Mesenchymal stem cell (in vitro differentiated cells and primary cell): ENCODE results near the gene LZTS3.

Experiments used
- DNase-seq: peaks from one replicate; pipeline ENCODE4 v3.0.0-alpha.2; 2013
- H2AFZ ChIP-seq: one replicate; pipeline ENCODE4 v1.6.1; 2013; ENCODE audit warnings: low read depth, mild to moderate bottlenecking, control low read depth, inconsistent platforms, low read length, moderate library complexity
- H2AK5ac ChIP-seq: 2 replicates; pipeline ENCODE4 v1.6.1; 2013; ENCODE audit warnings: low read length, moderate library complexity, mild to moderate bottlenecking, inconsistent platforms; ENCODE audit not compliant: severe bottlenecking
- H2BK120ac ChIP-seq: one replicate; pipeline ENCODE4 v1.6.1; 2013; ENCODE audit warnings: low read depth, mild to moderate bottlenecking, inconsistent platforms, low read length, moderate library complexity
- H2BK12ac ChIP-seq, 2 experiments: one replicate each; pipeline ENCODE4 v1.6.1; 2013; ENCODE audit warnings: inconsistent platforms in 2 of 2, low read length in 2 of 2, mild to moderate bottlenecking in 2 of 2, moderate library complexity in 2 of 2, control low read depth in 1 of 2
- H2BK15ac ChIP-seq: one replicate; pipeline ENCODE4 v1.6.1; 2013; ENCODE audit warnings: mild to moderate bottlenecking, low read depth, inconsistent platforms; ENCODE audit not compliant: poor library complexity, severe bottlenecking
- H2BK5ac ChIP-seq: 2 replicates; pipeline ENCODE4 v1.6.1; 2013; ENCODE audit warnings: low read depth, mild to moderate bottlenecking, low read length, control low read depth, inconsistent platforms; ENCODE audit not compliant: poor library complexity, severe bottlenecking
- H3K14ac ChIP-seq, 2 experiments: one replicate each; pipeline ENCODE4 v1.6.1; 2013; ENCODE audit warnings: inconsistent platforms in 2 of 2, low read length in 2 of 2, control low read depth in 1 of 2, mild to moderate bottlenecking in 1 of 2, moderate library complexity in 1 of 2
- H3K18ac ChIP-seq, 2 experiments: one replicate each; pipeline ENCODE4 v1.6.1; 2013; ENCODE audit warnings: inconsistent platforms in 2 of 2, low read length in 2 of 2, control low read depth in 1 of 2, low read depth in 1 of 2, mild to moderate bottlenecking in 1 of 2
- H3K23ac ChIP-seq, 2 experiments: one replicate each; pipeline ENCODE4 v1.6.1; 2013; ENCODE audit warnings: inconsistent platforms in 2 of 2, low read length in 2 of 2, mild to moderate bottlenecking in 2 of 2, moderate library complexity in 2 of 2, control low read depth in 1 of 2
- H3K27ac ChIP-seq: 2 replicates; pipeline ENCODE4 v1.5.1; 2013; ENCODE audit warnings: mild to moderate bottlenecking, moderate library complexity, low read length, control low read depth, inconsistent platforms; ENCODE audit not compliant: poor library complexity, severe bottlenecking
- H3K27me3 ChIP-seq, 2 experiments: 2 replicates each; pipeline versions ENCODE4 v1.6.1 to v1.7.0; 2013; ENCODE audit warnings: low read length in 2 of 2, mild to moderate bottlenecking in 2 of 2, moderate library complexity in 2 of 2, control low read depth in 1 of 2, inconsistent platforms in 1 of 2; ENCODE audit not compliant: control insufficient read depth in 1 of 2, insufficient read depth in 1 of 2
- H3K36me3 ChIP-seq, 2 experiments: 2 replicates each; pipeline versions ENCODE4 v1.6.1 to v1.7.0; 2013; ENCODE audit warnings: low read length in 2 of 2, control low read depth in 1 of 2, inconsistent platforms in 1 of 2, low read depth in 1 of 2, mild to moderate bottlenecking in 1 of 2; ENCODE audit not compliant: insufficient read depth in 2 of 2, control insufficient read depth in 1 of 2
- H3K4ac ChIP-seq, 2 experiments: one replicate each; pipeline ENCODE4 v1.6.1; 2013; ENCODE audit warnings: inconsistent platforms in 2 of 2, low read length in 2 of 2, mild to moderate bottlenecking in 2 of 2, moderate library complexity in 2 of 2, control low read depth in 1 of 2, low read depth in 1 of 2
- H3K4me1 ChIP-seq: 2 replicates; pipeline ENCODE4 v1.6.1; 2013; ENCODE audit warnings: low read depth, low read length, control low read depth; ENCODE audit not compliant: control insufficient read depth, insufficient read depth
- H3K4me2 ChIP-seq: 2 replicates; pipeline ENCODE4 v1.6.1; 2013; ENCODE audit warnings: low read length, mild to moderate bottlenecking, inconsistent platforms; ENCODE audit not compliant: poor library complexity, severe bottlenecking
- H3K4me3 ChIP-seq, 2 experiments: 2 replicates each; pipeline versions ENCODE4 v1.5.1 to v1.7.0; 2013; ENCODE audit warnings: low read length in 2 of 2, mild to moderate bottlenecking in 2 of 2, control low read depth in 1 of 2, low read depth in 1 of 2; ENCODE audit not compliant: insufficient read depth in 1 of 2
- H3K79me1 ChIP-seq: replicated peaks from 2 replicates; pipeline ENCODE4 v1.6.1; 2013; ENCODE audit warnings: mild to moderate bottlenecking, control low read depth, low read length, inconsistent platforms; ENCODE audit not compliant: poor library complexity, severe bottlenecking
- H3K9ac ChIP-seq: 2 replicates; pipeline ENCODE4 v1.7.0; 2013; ENCODE audit warnings: mild to moderate bottlenecking, low read length, moderate library complexity
- H3K9me3 ChIP-seq: 2 replicates; pipeline ENCODE4 v1.7.0; 2013; ENCODE audit warnings: mild to moderate bottlenecking, low read length; ENCODE audit not compliant: control insufficient read depth
- H4K8ac ChIP-seq: one replicate; pipeline ENCODE4 v1.6.1; 2013; ENCODE audit warnings: inconsistent platforms, mild to moderate bottlenecking, low read length, moderate library complexity
- H4K91ac ChIP-seq: one replicate; pipeline ENCODE4 v1.6.1; 2013; ENCODE audit warnings: mild to moderate bottlenecking, low read length, inconsistent platforms
- WGBS: methylation state at CpG from one replicate; pipeline ENCODE4 v1.1.7; 2013; ENCODE audit warnings: mixed read lengths; 5-methylcytosine and 5-hydroxymethylcytosine counted together

Gene LZTS3

GRCh38 chr20:3133155-3133554 is 40.2 kb downstream of the LZTS3 start:
- Histone ChIP-seq H3K4ac (no peak overlapping the region), H3K27me3 (no peaks in the 10 kb centered on the region), H3K36me3 (peaks cover 0 to 2% of the 10 kb centered on the region in 2 experiments), H3K4me3 (no peak overlapping the region), H2AFZ (no peak overlapping the region), H3K14ac (no peak overlapping the region), H3K9me3 (no peaks in the 10 kb centered on the region), H4K8ac (no peak overlapping the region), H4K91ac (no peak overlapping the region), H3K4me1 (peaks cover 3% of the 10 kb centered on the region), H2AK5ac (no peak overlapping the region), H3K23ac (no peak overlapping the region), H3K4me2 (no peak overlapping the region), H2BK15ac (no peak overlapping the region), H3K9ac (no peak overlapping the region), H2BK5ac (no peak overlapping the region), H2BK12ac (no peak overlapping the region), H3K27ac (no peak overlapping the region), H3K79me1 (peaks cover 25% of the 10 kb centered on the region), H3K18ac (no peak overlapping the region), H2BK120ac (no peak overlapping the region)
- DNase-seq: no peak
- WGBS: 100% methylated on average over 2 of the region's 2 CpGs

- Histone ChIP-seq H3K79me1 (peaks cover 29% of the 10 kb centered on the region), H3K23ac (no peak overlapping the region), H3K18ac (no peak overlapping the region), H3K9me3 (no peaks in the 10 kb centered on the region), H3K4me3 (no peak overlapping the region), H3K4me1 (peaks cover 2% of the 10 kb centered on the region), H2BK5ac (no peak overlapping the region), H4K91ac (no peak overlapping the region), H2AFZ (no peak overlapping the region), H3K14ac (no peak overlapping the region), H3K4ac (no peak overlapping the region), H3K27me3 (no peaks in the 10 kb centered on the region), H3K9ac (no peak overlapping the region), H3K4me2 (no peak overlapping the region), H2BK120ac (no peak overlapping the region), H4K8ac (no peak overlapping the region), H3K27ac (no peak overlapping the region), H2BK15ac (no peak overlapping the region), H2AK5ac (no peak overlapping the region), H3K36me3 (no peaks in the 10 kb centered on the region), H2BK12ac (no peak overlapping the region)
- no peak for DNase-seq
- 97% methylated on average over 2 of the region's 2 CpGs for WGBS
Measured at GRCh38 chr20:3130051-3130600, 43.2 kb downstream of the LZTS3 start.

- Histone ChIP-seq H3K9me3 (no peaks in the 10 kb centered on the region), H3K79me1 (peaks cover 29% of the 10 kb centered on the region), H3K4me1 (peaks cover 1% of the 10 kb centered on the region), H3K4ac (no peak overlapping the region), H2BK15ac (no peak overlapping the region), H2AK5ac (no peak overlapping the region), H2BK12ac (no peak overlapping the region), H2BK5ac (no peak overlapping the region), H2BK120ac (no peak overlapping the region), H3K9ac (no peak overlapping the region), H3K4me2 (no peak overlapping the region), H3K18ac (no peak overlapping the region), H4K8ac (peak overlapping the region; percentile 30), H4K91ac (no peak overlapping the region), H2AFZ (no peak overlapping the region), H3K4me3 (no peak overlapping the region), H3K27me3 (no peaks in the 10 kb centered on the region), H3K14ac (no peak overlapping the region), H3K23ac (no peak overlapping the region), H3K36me3 (peaks cover 0 to 6% of the 10 kb centered on the region in 2 experiments), H3K27ac (no peak overlapping the region)
- WGBS: 94% methylated on average over 4 of the region's 4 CpGs
- DNase-seq: no peak
Measured at GRCh38 chr20:3129094-3129493, 44.3 kb downstream of the LZTS3 start.

- no peak overlapping the region for H3K4me3 ChIP-seq
Measured at GRCh38 chr20:3128275-3128984, 44.9 kb downstream of the LZTS3 start.

More at GRCh38 chr20:3128275-3128984, 44.9 kb downstream of the LZTS3 start:
- Histone ChIP-seq H4K91ac (no peak overlapping the region), H3K36me3 (peaks cover 0 to 6% of the 10 kb centered on the region in 2 experiments), H2AK5ac (no peak overlapping the region), H2BK5ac (no peak overlapping the region), H3K4me1 (peaks cover 1% of the 10 kb centered on the region), H2BK120ac (no peak overlapping the region), H2BK15ac (no peak overlapping the region), H3K9ac (no peak overlapping the region), H3K27me3 (no peaks in the 10 kb centered on the region), H4K8ac (no peak overlapping the region), H3K23ac (no peak overlapping the region), H3K18ac (no peak overlapping the region), H3K9me3 (no peaks in the 10 kb centered on the region), H3K14ac (no peak overlapping the region), H3K79me1 (peaks cover 26% of the 10 kb centered on the region), H3K4ac (no peak overlapping the region), H2BK12ac (no peak overlapping the region), H3K27ac (no peak overlapping the region), H3K4me2 (no peak overlapping the region), H2AFZ (no peak overlapping the region)
- DNase-seq: no peak
- 99% methylated on average over 8 of the region's 8 CpGs for WGBS
